Fibroblast of pulmonary artery (primary cell): Measurements from ENCODE around the gene GDPGP1.
A peak's percentile ranks its signal among the peaks of the same experiment; 100 is the strongest.

Experiments
- DNase-seq: peaks from one replicate; pipeline ENCODE4 v3.0.0-alpha.2; 2010; ENCODE audit warnings: low read depth
- H3K4me3 ChIP-seq: replicated peaks from 2 replicates; pipeline ENCODE4 v1.5.1; 2011; ENCODE audit warnings: low read depth, mild to moderate bottlenecking, control low read depth, low read length, moderate library complexity
- CTCF ChIP-seq: IDR thresholded peaks from 2 replicates; pipeline ENCODE4 v1.5.1; 2011; ENCODE audit warnings: mild to moderate bottlenecking, control low read depth, low read length, inconsistent platforms; ENCODE audit errors: missing control alignments

GDPGP1 gene

GRCh38 chr15:90190606-90191343 is 43.2 kb upstream of the GDPGP1 start:
- TF ChIP-seq CTCF = no peak
- no peak overlapping the region for H3K4me3 ChIP-seq
- DNase-seq = no peak

GRCh38 chr15:90191344-90191687 is 42.7 kb upstream of the GDPGP1 start:
- DNase-seq = no peak
- no peak for TF ChIP-seq CTCF
- H3K4me3 ChIP-seq = no peak overlapping the region

GRCh38 chr15:90191794-90192509 is 42.1 kb upstream of the GDPGP1 start:
- TF ChIP-seq CTCF = no peak
- DNase-seq = peak; percentile 60
- no peak overlapping the region for H3K4me3 ChIP-seq

- no peak for DNase-seq
- no peak overlapping the region for H3K4me3 ChIP-seq
- no peak for TF ChIP-seq CTCF
Measured at GRCh38 chr15:90192961-90193786, 40.8 kb upstream of the GDPGP1 start.

GRCh38 chr15:90194655-90195054 is 39.4 kb upstream of the GDPGP1 start:
- DNase-seq = no peak
- no peak overlapping the region for H3K4me3 ChIP-seq
- TF ChIP-seq CTCF = no peak

GRCh38 chr15:90200534-90201129 is 33.4 kb upstream of the GDPGP1 start:
- TF ChIP-seq CTCF = no peak
- peak overlapping the region; percentile 58 for H3K4me3 ChIP-seq
- no peak for DNase-seq
